GM18861 (cell line): ENCODE measurements around the gene BRI3BP.

Experiments
- ATAC-seq: cut with Tn5 transposase; IDR thresholded peaks from one replicate; pipeline ENCODE4 v1.9.1; 2021; ENCODE audit not compliant: unreplicated experiment

Gene BRI3BP

GRCh38 chr12:124993626-124994436 is at the start of gene BRI3BP:
TSS of gene BRI3BP (plus strand) at chr12:124993645. CDS start at chr12:124993791, 146 bp downstream.
- peak; percentile 32 for ATAC-seq

- ATAC-seq, result no peak
Measured at GRCh38 chr12:124946447-124946793, 47.0 kb upstream of the BRI3BP start.

GRCh38 chr12:124947013-124947412 is 46.4 kb upstream of the BRI3BP start:
- ATAC-seq, result no peak

GRCh38 chr12:124947561-124948398 is 45.7 kb upstream of the BRI3BP start:
- ATAC-seq, result no peak

GRCh38 chr12:124949066-124949465 is 44.4 kb upstream of the BRI3BP start:
- no peak for ATAC-seq

GRCh38 chr12:124949779-124950728 is 43.4 kb upstream of the BRI3BP start:
- ATAC-seq, result no peak

- ATAC-seq, result no peak
Measured at GRCh38 chr12:124952295-124952694, 41.1 kb upstream of the BRI3BP start.

GRCh38 chr12:124952801-124953200 is 40.6 kb upstream of the BRI3BP start:
- no peak for ATAC-seq

- ATAC-seq, result no peak
Measured at GRCh38 chr12:124953689-124954405, 39.6 kb upstream of the BRI3BP start.

- no peak for ATAC-seq
Measured at GRCh38 chr12:124954771-124955170, 38.7 kb upstream of the BRI3BP start.

- ATAC-seq, result no peak
Measured at GRCh38 chr12:124956571-124956970, 36.9 kb upstream of the BRI3BP start.

GRCh38 chr12:124961055-124961454 is 32.4 kb upstream of the BRI3BP start:
- no peak for ATAC-seq

- no peak for ATAC-seq
Measured at GRCh38 chr12:124963211-124963610, 30.2 kb upstream of the BRI3BP start.

- ATAC-seq, result no peak
Measured at GRCh38 chr12:124964251-124964650, 29.2 kb upstream of the BRI3BP start.

GRCh38 chr12:124964836-124965462 is 28.5 kb upstream of the BRI3BP start:
- no peak for ATAC-seq

- no peak for ATAC-seq
Measured at GRCh38 chr12:124967016-124967739, 26.3 kb upstream of the BRI3BP start.

GRCh38 chr12:124968656-124969055 is 24.8 kb upstream of the BRI3BP start:
- ATAC-seq, result no peak

GRCh38 chr12:124970647-124971402 is 22.6 kb upstream of the BRI3BP start:
- no peak for ATAC-seq

- ATAC-seq, result no peak
Measured at GRCh38 chr12:124971603-124972002, 21.8 kb upstream of the BRI3BP start.
